Pulmonary artery endothelial cell (primary cell): ENCODE data around the gene DSP. TPM values are rescaled to one million over a fixed set of nuclear protein-coding genes. Genes with fewer than 3 reads are reported as not detected.

Source experiments
- DNase-seq: peaks from one replicate; pipeline ENCODE4 v3.0.0-alpha.2; 2011; ENCODE audit warnings: low read depth, low spot score
- total RNA-seq: library from RNA; depleted of rRNA; stranded (reverse); fragments of >200 nt; gene quantifications from 2 replicates; pipeline ENCODE4 v1.2.3, GENCODE V29; 2014

DSP gene, protein sequence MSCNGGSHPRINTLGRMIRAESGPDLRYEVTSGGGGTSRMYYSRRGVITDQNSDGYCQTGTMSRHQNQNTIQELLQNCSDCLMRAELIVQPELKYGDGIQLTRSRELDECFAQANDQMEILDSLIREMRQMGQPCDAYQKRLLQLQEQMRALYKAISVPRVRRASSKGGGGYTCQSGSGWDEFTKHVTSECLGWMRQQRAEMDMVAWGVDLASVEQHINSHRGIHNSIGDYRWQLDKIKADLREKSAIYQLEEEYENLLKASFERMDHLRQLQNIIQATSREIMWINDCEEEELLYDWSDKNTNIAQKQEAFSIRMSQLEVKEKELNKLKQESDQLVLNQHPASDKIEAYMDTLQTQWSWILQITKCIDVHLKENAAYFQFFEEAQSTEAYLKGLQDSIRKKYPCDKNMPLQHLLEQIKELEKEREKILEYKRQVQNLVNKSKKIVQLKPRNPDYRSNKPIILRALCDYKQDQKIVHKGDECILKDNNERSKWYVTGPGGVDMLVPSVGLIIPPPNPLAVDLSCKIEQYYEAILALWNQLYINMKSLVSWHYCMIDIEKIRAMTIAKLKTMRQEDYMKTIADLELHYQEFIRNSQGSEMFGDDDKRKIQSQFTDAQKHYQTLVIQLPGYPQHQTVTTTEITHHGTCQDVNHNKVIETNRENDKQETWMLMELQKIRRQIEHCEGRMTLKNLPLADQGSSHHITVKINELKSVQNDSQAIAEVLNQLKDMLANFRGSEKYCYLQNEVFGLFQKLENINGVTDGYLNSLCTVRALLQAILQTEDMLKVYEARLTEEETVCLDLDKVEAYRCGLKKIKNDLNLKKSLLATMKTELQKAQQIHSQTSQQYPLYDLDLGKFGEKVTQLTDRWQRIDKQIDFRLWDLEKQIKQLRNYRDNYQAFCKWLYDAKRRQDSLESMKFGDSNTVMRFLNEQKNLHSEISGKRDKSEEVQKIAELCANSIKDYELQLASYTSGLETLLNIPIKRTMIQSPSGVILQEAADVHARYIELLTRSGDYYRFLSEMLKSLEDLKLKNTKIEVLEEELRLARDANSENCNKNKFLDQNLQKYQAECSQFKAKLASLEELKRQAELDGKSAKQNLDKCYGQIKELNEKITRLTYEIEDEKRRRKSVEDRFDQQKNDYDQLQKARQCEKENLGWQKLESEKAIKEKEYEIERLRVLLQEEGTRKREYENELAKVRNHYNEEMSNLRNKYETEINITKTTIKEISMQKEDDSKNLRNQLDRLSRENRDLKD (N-terminal part only)
- total RNA-seq: 0.07 and 0.18 TPM in 2 replicates

DNA sequence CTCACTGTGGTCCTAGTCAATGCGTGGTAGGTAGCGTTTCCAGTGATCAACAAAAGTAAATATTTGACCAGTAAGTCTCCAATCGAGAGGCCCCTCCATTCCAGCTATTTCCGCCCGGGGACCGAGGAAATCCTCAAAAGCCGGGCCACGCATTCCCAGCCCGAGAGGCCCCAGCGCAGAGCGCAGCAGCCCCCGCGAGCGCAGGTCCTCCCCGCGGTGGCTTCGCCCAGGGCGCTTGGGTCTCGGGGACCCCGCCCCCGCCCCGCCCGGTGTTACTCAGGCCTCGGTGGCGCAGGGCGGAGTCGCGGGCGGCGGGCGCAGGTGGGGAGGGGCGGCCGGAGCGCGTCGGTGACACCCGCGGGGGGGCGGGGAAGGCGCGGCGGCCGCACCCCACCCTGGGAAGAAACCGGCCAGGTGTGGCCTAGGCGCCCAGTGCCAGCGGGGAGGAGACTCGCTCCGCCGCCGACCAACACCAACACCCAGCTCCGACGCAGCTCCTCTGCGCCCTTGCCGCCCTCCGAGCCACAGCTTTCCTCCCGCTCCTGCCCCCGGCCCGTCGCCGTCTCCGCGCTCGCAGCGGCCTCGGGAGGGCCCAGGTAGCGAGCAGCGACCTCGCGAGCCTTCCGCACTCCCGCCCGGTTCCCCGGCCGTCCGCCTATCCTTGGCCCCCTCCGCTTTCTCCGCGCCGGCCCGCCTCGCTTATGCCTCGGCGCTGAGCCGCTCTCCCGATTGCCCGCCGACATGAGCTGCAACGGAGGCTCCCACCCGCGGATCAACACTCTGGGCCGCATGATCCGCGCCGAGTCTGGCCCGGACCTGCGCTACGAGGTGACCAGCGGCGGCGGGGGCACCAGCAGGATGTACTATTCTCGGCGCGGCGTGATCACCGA is at the start of gene DSP:
Gene DSP (plus strand): TSS at position 497 of the 890 bp plus-strand sequence. CDS start 245 bp downstream, at position 742.
- no peak for DNase-seq

DNA sequence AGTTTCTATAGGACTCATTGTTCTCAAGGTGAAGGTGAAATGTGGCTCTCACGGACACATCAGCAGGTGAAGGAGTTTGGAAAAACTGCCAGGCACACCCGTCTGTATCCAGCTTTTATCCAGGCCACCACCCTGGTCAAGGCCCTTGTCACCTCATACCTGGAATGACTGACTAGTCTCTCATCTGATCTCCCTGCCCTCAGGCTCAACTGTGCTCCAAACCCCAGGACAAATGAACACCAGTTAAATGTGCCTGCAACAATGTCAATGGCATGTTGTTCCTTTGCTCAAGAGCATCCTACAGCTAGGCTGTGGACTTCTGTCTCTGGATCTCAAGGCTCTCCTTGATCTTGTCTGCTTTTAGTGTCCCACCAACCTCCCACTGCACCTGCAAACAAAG is 47.6 kb upstream of the DSP start:
- DNase-seq: no peak

DNA sequence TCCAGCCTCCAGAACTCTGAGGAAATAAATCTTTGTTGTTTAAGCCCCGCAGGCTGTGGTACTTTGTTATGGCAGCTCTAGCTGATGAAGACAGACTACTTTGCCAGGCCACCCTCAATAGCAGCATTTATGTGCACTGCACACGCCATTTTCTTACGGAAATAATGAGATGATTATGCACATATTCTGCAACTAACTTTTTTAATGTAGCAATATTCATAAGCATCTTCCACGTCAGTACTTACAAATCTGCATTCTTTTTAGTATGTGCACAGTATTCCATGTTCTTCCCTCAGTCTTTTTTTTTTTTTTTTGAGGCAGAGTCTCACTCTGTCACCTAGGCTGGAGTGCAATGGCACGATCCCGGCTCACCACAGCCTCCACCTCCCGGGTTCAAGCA is 46.8 kb upstream of the DSP start:
- no peak for DNase-seq

DNA sequence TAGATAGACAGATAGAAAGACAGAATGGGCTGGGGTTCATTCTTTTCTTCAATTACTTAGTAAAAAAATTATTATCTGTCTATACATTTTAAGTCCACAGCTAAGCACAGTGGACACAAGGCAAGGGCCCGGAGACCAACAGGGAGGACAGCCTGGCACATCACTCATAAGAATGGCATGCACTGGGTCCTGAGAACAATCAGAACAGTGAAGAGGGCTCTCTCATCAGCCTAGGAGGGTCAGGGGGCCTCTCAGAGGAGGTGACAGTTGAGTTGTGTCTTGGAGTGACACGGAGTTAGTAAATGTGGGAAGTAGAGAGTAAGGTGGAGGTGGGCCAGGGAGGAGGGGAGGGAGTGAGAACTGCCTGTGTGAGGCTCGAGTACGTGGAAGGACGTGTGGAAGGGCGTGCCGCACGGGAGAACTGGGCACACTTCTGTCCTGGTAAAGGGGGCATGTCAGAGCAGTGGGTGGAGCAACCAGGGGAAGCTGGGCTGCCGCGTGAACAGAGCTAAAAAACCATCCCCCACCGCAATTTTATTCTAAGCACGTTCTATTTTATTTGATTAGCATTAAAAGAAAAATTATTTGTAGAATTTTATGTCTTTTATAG is 45.1 kb upstream of the DSP start:
- DNase-seq: no peak

DNA sequence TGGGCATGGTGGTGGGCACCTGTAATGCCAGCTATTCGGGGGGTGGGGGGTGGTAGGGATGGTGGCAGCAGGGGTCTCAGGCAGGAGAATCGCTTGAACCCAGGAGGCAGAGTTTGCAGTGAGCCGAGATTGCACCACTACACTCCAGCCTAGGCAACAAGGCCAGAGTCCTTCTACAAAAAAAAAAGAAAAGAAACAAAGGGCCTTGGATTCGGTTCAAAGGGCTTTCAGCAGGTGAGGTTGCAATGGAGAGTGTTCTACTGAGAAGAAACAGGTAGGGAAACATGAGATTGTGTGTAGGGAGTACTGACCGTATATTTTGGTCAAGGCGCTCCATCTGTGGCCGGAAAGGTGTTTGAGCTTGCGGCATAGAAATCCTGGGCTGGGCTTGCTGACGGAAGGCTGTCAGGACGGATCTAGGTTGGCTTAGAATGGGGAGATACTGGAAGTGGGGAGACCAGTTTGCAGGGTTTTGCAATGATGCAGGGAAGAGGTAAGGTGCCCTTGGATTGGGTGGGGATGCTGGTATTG is 40.7 kb upstream of the DSP start:
- DNase-seq: no peak

DNA sequence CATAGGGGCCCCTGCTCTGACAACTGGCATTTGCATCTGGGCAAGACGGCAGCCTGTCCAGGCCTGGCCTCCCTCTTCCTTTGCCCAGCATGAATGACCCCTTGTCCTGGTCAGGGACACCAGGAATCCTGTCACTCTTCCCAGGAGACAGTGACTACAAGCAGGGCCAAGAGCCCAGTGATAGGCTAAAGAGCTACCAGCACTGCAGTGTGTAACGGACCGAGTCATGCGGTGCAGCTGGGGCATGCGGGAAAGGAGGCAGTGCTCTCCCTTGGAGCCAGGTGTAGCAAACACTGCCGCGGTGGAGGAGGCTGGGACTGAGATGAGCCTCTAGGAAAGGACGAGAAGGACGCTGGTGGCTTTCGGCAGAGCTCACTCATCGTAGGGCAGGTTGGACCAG is 38.7 kb upstream of the DSP start:
- DNase-seq: no peak

DNA sequence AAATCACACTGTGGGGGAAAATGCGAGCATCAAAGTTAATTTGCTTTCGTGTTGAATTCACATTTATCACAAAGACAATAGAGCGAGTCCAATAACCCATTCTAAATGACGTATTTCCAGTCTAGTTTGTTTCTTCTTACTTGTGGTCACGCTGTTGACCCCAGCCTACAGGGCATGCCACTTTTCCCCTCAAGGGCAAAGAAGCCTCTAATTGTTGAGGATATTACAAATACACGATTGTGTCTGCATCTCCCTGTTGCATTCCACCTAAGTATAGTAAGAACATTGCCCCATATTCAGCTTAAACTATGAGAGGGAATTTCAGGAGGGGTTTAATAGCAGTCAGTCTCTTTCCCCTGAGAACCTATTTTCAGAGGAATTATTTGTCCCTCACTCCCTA is 37.4 kb upstream of the DSP start:
- DNase-seq: no peak

DNA sequence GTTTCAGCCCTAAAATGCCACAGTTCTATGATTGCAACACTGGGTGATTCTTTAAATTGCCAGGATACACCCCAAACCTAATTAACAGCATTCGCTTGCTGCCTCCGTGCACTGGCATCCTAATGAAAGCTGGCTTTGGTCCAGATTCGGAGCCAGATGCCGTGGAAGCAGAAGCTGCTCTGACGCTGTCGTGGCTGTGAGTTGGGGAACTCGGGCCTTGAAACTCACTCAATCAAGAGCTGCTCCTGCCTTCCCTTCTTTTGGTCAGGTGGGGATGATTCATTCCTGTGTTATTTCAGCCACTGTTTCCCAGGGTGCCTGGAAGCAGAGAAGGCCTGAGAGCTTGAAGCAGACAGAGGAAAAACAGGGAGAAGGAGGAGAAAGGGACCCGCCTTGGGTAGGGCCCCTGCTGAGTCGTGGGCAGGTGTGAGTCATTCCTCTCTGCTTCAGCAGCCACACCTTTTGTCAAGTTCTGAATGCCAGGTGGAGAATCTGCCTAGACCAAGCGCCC is 36.2 kb upstream of the DSP start:
- no peak for DNase-seq

DNA sequence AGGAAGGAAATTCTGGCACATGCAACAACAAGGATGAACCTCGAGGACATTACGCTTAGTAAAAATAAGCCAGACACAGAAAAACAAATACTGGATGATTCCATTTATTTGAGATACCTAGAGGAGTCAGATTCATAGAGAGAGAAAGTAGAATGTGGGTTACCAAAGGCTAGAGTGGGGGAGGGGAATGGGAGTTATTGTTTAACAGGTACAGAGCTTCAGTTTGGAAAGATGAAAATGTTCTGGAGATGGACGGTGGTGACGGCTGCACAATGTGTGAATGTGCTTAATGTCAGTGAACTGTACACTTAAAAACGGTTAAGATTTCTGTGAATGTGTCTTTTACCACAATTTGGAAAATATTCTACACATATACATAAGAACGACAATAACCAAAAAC is 33.9 kb upstream of the DSP start:
- no peak for DNase-seq

DNA sequence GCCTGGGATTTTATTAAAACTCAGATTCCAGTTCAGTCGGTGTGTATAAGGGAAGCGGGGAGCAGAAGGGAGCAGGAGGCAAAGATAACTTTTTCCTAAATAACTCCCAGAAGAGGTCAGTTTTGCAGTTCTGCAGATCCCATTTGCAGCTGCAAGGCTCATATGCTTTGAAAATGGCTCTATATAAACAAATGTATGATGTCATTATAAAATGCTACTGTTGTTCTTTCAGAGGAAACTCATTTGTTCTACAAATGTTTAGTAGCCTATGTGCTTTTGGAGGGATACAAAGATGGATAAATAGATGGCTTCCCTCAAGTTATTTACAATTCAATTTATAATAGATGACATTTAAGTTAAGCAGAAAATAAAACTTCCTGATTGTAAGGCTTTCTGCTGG is 29.2 kb upstream of the DSP start:
- no peak for DNase-seq

DNA sequence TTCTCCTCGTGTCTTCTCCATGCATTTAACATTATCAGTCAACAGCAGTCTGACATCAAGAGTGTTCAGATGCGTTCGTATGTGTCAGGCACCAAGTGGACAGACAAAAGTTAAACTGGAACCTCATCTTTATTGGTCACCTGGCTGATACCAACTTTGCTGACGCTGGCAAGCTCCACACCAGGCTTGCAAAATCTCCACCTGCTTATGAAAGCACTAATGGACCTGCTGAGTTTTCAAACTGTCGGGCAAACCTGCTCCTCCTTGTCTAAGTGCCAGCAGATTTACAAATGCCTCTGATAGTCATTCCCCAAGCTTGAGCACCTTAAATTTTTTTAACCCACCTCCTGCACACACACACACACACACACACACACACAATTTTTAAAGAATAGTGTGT is 27.9 kb upstream of the DSP start:
- no peak for DNase-seq

DNA sequence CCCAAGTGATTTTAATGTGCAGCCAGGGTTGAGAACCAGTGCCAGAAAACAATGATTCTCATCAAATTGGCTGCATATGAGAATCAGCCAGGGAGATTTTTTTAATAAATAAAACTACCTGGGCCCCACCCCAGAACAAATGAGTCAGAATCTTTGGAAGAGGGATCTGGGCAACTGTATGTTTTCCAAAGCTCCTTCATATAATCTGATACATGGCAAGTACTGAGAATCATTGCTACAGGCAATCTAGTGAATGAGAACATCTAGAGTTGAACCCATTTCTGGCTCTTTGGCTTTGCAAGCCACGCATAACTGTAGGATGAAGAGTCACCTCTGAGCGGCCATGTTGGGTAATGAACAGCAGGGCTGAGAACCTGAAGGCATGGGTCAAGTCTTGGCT is 26.1 kb upstream of the DSP start:
- DNase-seq: no peak

DNA sequence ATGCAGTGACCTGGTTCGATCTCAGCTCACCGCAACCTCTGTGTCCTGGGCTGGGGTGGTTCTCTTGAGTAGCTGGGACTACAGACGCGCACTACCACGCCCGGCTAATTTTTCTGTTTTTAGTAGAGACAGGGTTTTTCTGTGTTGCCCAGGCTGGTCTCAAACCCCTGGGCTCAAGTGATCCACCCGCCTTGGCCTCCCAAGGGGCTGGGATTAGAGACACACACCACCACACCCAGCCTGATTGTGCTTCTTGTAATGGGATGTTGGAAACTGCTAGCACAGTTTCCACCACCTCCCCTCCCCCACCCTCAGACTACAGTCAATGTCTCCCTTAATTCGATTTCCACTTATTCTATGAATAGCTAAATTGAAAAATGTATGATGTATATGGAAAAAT is 22.6 kb upstream of the DSP start:
- no peak for DNase-seq

DNA sequence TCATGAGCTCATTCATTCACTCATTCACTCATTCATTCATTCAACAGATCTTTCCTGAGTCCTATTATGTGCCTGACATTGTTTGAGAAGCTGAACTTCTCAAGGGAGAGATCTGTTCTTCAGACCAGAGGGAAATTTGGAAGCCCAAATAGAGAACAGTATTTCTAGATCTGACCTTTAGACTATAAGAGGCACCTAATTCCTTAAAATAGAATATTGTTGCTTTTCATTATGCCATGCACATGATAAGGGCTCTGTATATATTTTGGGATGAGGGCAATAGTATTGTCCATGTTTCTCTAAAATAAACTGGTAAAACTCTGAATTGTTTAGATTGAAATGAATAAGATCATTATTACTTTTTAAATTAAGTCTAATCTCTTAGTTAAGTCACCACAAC is 18.6 kb upstream of the DSP start:
- no peak for DNase-seq

DNA sequence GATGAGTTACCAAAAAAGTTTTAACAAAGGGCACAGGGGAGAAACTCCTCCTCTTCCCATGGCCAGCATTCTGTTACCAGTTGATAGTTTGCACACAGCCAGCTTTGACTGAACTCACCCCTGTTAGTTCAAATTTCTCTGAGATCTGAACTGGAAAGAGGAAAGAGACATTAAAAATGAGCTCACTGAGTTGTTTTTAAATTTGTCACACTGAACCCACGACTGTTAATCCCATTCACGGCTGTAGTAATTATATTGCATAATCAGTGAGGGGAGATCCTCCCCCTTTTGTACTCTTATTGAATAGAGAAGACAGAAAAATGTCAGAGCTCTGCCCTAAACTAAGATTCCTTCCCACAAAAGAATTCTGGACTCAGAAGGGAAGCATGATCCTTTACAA is 17.5 kb upstream of the DSP start:
- no peak for DNase-seq

DNA sequence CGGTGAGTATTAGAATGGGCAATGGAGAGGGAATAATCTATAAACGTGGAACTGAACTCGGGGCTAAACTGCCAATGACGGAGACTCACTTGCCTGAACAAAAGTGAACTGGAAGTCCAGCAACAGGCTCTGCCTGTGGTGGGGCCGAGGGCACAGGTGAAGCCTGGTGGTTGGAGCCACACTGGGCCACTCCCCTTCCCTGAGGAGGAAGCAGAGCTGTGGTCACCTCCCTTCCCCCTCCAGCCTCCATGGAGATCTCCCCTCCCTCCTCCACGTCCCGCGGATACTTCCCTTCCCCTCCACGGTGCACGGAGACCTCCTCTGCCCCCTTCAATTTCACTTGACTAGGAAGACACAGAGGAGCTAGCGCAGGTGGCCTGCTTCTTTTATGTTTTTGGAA is 14.7 kb upstream of the DSP start:
- DNase-seq: no peak

DNA sequence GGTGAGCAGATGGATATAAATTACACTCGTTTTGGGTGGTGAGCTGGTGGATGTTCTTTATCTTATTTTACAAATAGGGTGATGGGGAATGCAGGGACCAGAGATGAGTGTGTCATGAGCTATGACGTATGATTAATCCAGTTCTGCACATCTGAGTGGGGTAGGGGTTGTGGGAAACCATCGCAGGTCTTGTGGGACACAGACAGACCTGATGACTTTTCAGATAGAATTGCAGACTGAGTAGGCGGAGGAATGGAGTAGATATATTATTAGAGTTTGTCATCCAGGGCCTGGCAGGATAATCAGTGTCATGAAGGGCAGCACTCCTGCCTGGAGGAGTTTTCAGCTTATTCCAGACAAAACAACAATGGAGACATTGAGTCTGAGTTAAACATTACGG is 12.9 kb upstream of the DSP start:
- no peak for DNase-seq

DNA sequence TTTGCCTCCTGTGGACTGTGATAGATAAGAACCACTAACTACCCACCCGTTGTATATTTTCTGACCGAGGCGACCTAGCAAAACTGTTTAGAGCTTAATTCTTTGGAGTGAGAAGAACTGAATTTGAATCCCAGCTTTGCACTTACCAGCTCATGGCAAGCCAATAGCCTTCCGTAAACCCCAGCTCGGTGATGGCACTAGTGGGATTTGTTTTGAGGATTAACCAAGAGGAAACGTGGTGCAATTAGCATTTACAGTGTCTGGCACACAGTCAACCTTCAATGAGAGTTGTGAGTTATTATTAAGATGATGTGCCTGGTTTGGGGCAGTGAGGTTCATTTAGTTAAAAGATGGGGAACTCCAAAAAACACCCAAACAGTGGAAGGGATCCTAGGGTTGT is 12.3 kb upstream of the DSP start:
- DNase-seq: no peak

DNA sequence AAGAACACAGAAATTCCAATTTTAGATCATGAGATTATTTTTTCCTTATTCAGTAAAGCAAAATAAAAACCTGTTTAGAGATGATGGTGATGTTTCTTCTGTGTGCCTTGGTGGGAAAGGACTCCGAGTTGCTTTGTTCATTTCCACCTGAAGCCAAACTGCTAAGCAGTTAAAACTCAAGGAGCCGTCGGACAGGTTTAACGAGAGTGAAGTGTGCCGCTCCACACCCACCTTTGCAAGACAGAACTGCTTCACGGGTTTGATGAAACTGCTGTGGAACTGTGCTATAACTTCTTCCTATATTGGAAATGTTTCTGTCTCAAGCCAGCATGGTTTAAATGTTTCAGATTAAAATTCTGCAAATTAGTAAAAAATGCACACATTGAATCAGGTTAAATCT is 9.2 kb upstream of the DSP start:
- DNase-seq: no peak

DNA sequence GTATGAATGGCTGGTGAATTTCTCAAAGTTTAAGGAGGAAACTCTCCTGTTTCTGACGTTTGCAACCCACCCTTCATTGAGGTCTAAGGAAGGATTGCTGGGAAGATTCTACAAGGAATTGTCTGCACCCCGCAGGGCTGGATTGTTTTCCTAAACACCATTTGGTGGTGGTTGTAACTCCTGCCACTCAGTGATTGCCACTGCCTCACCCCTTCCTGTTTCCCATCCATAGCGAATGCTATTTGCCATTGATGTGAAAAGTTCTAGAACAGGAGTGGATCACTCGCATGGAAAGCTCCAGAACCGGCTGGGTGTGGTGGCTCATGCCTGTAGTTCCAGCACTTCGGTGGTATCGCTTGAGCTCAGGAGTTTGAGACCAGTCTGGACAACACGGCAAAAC is 8.7 kb upstream of the DSP start:
- DNase-seq: no peak
